ENCODE measurements around the gene NKAIN2.

NKAIN2 gene

DNA sequence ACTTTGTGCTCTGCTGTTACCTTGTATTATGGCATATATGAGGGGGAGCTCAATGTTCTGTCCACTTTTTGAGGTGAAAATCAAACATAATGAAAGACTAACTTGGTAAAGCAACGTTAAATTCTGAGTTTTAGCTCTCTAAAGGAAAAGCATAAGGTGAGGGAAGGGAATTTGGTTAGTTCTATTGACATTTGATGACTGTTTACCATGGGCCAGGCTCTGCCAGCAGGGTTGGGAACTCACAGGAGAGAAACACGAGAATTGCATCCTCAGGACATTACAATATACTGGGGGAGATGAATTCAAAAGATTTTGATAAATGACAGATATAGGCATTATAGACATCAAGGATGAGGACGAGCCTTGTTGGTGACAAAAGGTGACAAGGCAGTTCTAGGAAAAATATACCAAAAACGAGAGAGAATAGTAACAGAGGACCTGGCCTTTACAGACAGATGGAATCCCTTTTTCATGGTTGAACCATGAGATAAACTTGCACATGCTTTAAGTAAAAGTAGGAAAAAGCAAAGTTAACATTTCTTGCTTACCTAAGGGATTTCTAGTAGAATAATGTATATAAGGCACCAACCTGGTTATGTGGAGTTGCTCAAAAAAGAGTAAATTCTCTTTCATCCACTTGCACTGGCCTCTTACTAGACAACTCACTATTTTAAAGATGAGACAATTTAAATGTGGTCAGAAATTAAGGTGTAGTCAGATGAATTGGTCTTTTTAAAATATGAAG, 191.4 kb downstream of the NKAIN2 start:
- no peak overlapping the region for H3K4me3 ChIP-seq (ENCODE audit: low read depth, low read length)
- TF ChIP-seq, protein P1, sequence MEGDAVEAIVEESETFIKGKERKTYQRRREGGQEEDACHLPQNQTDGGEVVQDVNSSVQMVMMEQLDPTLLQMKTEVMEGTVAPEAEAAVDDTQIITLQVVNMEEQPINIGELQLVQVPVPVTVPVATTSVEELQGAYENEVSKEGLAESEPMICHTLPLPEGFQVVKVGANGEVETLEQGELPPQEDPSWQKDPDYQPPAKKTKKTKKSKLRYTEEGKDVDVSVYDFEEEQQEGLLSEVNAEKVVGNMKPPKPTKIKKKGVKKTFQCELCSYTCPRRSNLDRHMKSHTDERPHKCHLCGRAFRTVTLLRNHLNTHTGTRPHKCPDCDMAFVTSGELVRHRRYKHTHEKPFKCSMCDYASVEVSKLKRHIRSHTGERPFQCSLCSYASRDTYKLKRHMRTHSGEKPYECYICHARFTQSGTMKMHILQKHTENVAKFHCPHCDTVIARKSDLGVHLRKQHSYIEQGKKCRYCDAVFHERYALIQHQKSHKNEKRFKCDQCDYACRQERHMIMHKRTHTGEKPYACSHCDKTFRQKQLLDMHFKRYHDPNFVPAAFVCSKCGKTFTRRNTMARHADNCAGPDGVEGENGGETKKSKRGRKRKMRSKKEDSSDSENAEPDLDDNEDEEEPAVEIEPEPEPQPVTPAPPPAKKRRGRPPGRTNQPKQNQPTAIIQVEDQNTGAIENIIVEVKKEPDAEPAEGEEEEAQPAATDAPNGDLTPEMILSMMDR (IDR thresholded peaks at IDR 0.05; ENCODE audit: low read depth, low read length), result no peak

DNA sequence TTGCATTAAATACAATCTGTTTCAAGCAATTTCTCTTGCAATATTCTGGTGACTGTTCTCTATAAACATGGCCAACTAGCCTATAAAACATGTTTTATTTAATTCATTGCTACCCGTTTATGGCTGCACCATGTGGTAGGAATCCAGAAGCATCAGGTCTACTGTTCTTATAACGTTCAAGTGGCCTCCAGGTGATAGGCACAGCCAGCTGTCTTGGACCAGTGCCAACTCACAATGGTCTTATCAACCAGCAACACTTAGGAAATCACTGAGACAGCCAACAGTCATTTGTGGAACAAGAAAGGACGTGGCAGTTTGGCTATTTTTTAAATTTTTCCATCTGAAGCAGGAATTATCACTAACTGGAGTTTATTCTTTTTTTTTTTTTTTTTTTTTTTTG, 193.6 kb downstream of the NKAIN2 start:
- TF ChIP-seq, protein P1 (IDR thresholded peaks at IDR 0.05; ENCODE audit: low read depth, low read length), result no peak
- H3K4me3 ChIP-seq (ENCODE audit: low read depth, low read length), result no peak overlapping the region

DNA sequence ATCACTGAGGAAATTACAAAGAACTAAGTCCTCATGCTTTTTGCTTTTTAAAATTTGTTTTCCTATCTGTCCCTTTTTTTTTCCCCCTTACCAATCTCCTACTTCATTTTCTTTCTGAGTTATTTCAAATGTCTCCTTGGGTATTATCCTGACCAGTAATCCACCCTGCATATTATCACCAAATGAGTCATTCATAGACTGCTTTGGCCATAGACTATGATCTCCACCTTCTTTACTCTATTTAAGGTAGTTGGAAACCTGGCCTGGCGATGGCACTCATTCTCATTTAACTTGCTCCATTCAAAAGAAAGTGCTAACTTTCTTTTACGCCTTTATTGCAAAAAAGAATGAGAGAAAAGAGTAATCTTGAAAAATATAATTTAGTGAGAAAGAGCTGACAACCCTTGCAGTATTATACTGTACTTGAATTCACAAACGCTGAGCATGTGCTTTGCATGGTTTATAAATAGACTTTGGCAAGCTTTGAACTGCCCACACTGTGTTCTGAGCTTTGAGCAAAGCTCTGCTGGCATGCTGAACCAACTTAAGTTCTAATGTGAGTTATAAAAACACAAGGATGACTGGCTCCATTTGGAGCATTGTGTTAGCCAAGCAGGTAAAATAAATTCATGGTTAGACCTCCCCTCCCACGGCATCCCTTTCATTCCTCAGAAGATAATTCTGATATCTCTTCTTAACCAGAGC, 198.9 kb downstream of the NKAIN2 start:
- TF ChIP-seq, protein P1 (IDR thresholded peaks at IDR 0.05; ENCODE audit: low read depth, low read length), result no peak
- H3K4me3 ChIP-seq (ENCODE audit: low read depth, low read length), result no peak overlapping the region

DNA sequence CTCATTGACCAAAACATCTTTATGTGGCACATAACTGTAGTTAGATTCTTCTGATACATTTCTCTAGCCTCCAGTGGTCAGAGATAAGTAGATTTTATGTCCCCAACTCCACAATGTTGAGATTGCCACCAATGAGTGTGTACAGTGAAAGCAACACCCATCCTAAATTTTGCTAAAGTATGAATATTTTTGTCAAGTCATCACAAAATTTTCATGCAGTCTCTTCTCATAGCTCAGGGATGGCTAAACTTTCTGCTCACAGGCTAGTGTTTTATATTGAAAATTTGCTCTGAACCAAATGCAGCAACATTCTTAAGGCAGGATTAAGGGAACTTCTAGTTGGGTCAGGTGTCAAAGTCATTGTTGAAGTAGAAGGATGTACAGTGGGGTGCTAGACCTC, 203.6 kb downstream of the NKAIN2 start:
- no peak overlapping the region for H3K4me3 ChIP-seq (ENCODE audit: low read depth, low read length)
- TF ChIP-seq, protein P1 (IDR thresholded peaks at IDR 0.05; ENCODE audit: low read depth, low read length), result no peak

DNA sequence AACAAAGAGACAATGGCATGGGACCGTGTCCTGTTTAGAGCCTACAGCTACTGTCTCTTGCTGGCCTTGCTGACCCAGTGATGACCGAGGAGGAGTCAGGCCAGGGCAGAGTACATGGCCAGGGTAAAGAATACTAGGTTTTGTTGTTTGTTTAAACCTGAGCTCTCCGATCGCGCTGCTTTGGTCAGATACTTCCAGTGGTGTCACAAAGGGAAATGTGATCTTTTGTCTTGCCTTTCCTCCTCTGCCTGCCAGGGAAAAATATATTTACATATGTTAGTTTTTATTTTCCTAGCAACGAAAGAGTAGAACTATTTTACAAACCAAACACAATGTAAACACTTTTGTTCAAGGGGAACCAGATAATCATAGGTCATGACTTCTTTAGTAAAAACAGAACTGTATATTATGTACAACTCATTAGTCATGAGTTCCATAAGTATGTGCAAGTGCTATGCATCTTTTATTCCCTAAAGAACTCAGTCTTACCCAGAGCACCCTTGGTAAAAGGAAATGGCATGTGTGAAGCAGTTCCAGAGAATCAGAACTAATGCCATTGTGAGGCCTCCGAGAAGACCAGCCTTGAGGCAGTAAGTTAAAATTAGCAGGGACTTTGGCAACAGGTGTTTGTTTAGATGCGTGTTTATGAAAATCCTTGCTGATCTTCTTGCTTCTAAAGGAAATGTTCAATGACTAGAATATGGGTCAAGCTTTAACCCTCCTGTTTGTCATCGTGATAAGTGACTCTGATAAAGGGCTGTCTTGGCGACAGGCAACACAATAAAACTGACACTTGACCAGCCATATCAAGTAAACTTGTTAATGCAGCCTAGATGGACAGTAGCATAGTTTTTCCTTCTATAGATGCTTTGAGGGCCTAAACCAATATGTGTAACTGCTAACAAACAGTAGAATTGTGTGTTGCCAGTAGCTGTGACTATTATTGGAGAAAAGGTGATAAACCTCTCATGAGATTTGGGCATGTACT, 204.6 kb downstream of the NKAIN2 start:
- TF ChIP-seq, protein P1 (IDR thresholded peaks at IDR 0.05; ENCODE audit: low read depth, low read length), result no peak
- H3K4me3 ChIP-seq (ENCODE audit: low read depth, low read length), result no peak overlapping the region

DNA sequence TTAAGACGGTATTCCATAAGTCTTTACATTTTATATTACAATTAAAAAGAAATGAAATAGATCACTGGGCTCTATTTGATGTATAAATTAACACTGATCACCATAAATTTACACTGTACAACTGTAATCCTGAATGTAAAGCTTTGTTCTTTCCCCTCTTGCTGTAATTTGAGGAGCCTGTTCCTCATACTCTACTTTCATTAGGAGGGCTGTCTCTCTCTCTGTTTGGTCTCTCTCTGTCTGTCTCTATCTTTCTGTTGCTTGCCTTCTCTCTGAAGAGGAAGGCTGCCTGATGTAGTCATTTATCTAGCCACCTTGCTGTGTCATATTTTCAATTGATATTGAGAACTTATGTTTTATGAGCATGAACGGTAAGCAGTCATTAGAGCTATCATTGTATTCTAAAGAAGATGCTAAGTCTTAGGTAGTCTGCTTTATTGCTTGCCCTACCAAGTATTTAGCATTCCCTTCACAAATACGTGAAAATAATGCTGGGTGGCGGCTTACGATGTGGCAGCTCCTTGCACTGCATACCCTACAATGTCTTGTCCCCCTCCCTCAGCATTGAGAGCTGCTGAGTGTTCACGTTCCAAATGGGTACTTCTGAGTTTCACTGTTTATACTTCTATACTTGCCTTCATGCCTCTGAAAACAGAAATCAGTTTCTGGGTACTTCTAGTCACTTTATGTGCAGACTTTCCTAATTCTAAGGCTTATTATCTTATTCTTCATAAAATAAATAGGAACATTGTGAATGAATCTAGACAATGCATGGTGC, 205.5 kb downstream of the NKAIN2 start:
- H3K4me3 ChIP-seq (ENCODE audit: low read depth, low read length), result no peak overlapping the region
- TF ChIP-seq, protein P1 (IDR thresholded peaks at IDR 0.05; ENCODE audit: low read depth, low read length), result no peak
